ENCODE data around the gene SLC22A7.

Gene SLC22A7

DNA sequence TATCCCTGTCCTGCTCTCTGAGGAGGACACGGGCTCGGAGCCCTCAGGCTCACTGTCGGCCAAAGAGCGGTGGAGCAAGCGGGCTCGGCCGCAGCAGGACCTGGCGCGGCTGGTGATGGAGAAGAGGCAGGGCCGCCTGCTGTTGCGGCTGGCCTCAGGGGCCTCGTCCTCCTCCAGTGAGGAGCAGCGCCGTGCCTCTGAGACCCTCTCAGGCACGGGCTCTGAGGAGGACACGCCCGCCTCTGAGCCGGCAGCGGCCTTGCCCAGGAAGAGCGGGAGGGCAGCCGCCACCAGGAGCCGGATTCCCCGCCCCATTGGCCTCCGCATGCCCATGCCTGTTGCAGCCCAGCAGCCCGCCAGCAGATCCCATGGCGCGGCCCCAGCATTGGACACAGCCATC, 14.2 kb upstream of the SLC22A7 start:
- TF ChIP-seq, protein P1, sequence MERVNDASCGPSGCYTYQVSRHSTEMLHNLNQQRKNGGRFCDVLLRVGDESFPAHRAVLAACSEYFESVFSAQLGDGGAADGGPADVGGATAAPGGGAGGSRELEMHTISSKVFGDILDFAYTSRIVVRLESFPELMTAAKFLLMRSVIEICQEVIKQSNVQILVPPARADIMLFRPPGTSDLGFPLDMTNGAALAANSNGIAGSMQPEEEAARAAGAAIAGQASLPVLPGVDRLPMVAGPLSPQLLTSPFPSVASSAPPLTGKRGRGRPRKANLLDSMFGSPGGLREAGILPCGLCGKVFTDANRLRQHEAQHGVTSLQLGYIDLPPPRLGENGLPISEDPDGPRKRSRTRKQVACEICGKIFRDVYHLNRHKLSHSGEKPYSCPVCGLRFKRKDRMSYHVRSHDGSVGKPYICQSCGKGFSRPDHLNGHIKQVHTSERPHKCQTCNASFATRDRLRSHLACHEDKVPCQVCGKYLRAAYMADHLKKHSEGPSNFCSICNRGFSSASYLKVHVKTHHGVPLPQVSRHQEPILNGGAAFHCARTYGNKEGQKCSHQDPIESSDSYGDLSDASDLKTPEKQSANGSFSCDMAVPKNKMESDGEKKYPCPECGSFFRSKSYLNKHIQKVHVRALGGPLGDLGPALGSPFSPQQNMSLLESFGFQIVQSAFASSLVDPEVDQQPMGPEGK (CRISPR knock-in tag; IDR thresholded peaks at IDR 0.05; ENCODE audit: borderline replicate concordance) = no peak
- TF ChIP-seq SNAI2 (CRISPR knock-in tag; IDR thresholded peaks at IDR 0.05) (no peak), TCF4 (CRISPR knock-in tag; IDR thresholded peaks at IDR 0.05; ENCODE audit: borderline replicate concordance) (no peak), ZNF8 (CRISPR knock-in tag; IDR thresholded peaks at IDR 0.05) (no peak), ISL1 (CRISPR knock-in tag; IDR thresholded peaks at IDR 0.05) (no peak), OSR1 (CRISPR knock-in tag; IDR thresholded peaks at IDR 0.05) (no peak), RARB (CRISPR knock-in tag; IDR thresholded peaks at IDR 0.05) (no peak)
- TF ChIP-seq, protein P2, sequence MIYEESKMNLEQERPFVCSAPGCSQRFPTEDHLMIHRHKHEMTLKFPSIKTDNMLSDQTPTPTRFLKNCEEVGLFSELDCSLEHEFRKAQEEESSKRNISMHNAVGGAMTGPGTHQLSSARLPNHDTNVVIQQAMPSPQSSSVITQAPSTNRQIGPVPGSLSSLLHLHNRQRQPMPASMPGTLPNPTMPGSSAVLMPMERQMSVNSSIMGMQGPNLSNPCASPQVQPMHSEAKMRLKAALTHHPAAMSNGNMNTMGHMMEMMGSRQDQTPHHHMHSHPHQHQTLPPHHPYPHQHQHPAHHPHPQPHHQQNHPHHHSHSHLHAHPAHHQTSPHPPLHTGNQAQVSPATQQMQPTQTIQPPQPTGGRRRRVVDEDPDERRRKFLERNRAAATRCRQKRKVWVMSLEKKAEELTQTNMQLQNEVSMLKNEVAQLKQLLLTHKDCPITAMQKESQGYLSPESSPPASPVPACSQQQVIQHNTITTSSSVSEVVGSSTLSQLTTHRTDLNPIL (CRISPR knock-in tag; IDR thresholded peaks at IDR 0.05; ENCODE audit: low read depth) = no peak
- ATAC-seq = no peak

DNA sequence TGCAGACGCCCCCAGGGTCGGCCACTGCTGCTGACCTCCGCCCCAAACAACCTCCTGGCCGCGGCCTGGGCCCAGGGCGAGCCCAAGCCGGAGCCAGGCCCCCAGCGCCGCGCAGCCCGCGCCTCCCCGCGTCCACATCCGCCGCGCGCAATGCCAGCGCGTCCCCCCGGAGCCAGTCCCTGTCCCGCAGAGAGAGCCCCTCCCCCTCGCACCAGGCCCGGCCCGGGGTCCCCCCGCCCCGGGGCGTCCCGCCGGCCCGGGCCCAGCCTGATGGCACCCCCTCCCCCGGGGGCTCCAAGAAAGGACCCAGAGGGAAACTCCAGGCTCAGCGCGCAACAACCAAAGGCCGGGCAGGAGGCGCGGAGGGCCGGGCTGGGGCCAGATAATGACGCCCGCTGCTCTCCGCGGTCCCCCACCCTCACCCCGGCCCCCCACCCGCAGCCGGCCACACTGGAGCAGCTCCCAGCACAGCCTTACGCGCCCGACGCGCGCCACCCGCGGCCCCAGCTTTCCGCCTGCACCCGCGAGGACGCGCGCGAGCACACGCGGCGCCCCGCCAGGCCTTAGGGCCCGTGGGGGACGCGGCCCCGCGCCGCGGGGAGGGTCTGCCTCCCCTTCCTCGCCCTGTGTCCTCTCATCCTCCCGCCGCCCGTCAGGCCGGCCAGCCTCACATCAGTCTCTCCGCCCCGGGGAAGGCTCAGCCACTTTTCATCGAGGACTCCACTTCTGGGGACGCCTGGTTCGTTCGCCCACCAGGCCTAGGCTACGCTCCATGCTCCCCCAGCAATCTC, 12.9 kb upstream of the SLC22A7 start:
- no peak for TF ChIP-seq GLIS3 (CRISPR knock-in tag; IDR thresholded peaks at IDR 0.05)
- no peak for TF ChIP-seq ESRRG (CRISPR knock-in tag; IDR thresholded peaks at IDR 0.05)
- TF ChIP-seq, protein P3, sequence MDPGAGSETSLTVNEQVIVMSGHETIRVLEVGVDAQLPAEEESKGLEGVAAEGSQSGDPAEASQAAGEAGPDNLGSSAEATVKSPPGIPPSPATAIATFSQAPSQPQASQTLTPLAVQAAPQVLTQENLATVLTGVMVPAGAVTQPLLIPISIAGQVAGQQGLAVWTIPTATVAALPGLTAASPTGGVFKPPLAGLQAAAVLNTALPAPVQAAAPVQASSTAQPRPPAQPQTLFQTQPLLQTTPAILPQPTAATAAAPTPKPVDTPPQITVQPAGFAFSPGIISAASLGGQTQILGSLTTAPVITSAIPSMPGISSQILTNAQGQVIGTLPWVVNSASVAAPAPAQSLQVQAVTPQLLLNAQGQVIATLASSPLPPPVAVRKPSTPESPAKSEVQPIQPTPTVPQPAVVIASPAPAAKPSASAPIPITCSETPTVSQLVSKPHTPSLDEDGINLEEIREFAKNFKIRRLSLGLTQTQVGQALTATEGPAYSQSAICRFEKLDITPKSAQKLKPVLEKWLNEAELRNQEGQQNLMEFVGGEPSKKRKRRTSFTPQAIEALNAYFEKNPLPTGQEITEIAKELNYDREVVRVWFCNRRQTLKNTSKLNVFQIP (CRISPR knock-in tag; IDR thresholded peaks at IDR 0.05; ENCODE audit: borderline replicate concordance, low read depth) = no peak
- no peak for TF ChIP-seq BACH2 (CRISPR knock-in tag; IDR thresholded peaks at IDR 0.05; ENCODE audit: borderline replicate concordance)
- TF ChIP-seq ARNTL (CRISPR knock-in tag; IDR thresholded peaks at IDR 0.05; ENCODE audit: borderline replicate concordance, low read depth) = no peak
- TF ChIP-seq ZFP30 (CRISPR knock-in tag; IDR thresholded peaks at IDR 0.05) = no peak
- TF ChIP-seq TOX (CRISPR knock-in tag; IDR thresholded peaks at IDR 0.05; ENCODE audit: borderline replicate concordance) = no peak
- TF ChIP-seq, protein P4, sequence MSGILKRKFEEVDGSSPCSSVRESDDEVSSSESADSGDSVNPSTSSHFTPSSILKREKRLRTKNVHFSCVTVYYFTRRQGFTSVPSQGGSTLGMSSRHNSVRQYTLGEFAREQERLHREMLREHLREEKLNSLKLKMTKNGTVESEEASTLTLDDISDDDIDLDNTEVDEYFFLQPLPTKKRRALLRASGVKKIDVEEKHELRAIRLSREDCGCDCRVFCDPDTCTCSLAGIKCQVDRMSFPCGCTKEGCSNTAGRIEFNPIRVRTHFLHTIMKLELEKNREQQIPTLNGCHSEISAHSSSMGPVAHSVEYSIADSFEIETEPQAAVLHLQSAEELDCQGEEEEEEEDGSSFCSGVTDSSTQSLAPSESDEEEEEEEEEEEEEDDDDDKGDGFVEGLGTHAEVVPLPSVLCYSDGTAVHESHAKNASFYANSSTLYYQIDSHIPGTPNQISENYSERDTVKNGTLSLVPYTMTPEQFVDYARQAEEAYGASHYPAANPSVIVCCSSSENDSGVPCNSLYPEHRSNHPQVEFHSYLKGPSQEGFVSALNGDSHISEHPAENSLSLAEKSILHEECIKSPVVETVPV (CRISPR knock-in tag; IDR thresholded peaks at IDR 0.05) = no peak
- TF ChIP-seq CSDC2 (CRISPR knock-in tag; IDR thresholded peaks at IDR 0.05) = no peak
- no peak for TF ChIP-seq TCF4 (CRISPR knock-in tag; IDR thresholded peaks at IDR 0.05; ENCODE audit: borderline replicate concordance)
- TF ChIP-seq, protein P5, sequence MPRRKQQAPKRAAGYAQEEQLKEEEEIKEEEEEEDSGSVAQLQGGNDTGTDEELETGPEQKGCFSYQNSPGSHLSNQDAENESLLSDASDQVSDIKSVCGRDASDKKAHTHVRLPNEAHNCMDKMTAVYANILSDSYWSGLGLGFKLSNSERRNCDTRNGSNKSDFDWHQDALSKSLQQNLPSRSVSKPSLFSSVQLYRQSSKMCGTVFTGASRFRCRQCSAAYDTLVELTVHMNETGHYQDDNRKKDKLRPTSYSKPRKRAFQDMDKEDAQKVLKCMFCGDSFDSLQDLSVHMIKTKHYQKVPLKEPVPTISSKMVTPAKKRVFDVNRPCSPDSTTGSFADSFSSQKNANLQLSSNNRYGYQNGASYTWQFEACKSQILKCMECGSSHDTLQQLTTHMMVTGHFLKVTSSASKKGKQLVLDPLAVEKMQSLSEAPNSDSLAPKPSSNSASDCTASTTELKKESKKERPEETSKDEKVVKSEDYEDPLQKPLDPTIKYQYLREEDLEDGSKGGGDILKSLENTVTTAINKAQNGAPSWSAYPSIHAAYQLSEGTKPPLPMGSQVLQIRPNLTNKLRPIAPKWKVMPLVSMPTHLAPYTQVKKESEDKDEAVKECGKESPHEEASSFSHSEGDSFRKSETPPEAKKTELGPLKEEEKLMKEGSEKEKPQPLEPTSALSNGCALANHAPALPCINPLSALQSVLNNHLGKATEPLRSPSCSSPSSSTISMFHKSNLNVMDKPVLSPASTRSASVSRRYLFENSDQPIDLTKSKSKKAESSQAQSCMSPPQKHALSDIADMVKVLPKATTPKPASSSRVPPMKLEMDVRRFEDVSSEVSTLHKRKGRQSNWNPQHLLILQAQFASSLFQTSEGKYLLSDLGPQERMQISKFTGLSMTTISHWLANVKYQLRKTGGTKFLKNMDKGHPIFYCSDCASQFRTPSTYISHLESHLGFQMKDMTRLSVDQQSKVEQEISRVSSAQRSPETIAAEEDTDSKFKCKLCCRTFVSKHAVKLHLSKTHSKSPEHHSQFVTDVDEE (CRISPR knock-in tag; IDR thresholded peaks at IDR 0.05) = no peak
- TF ChIP-seq, protein P1 (CRISPR knock-in tag; IDR thresholded peaks at IDR 0.05; ENCODE audit: borderline replicate concordance) = no peak
- no peak for TF ChIP-seq OSR1 (CRISPR knock-in tag; IDR thresholded peaks at IDR 0.05)
- no peak for TF ChIP-seq ZC3H10 (CRISPR knock-in tag; IDR thresholded peaks at IDR 0.05)
- no peak for TF ChIP-seq SNAI2 (CRISPR knock-in tag; IDR thresholded peaks at IDR 0.05)
- TF ChIP-seq ZFP3 (CRISPR knock-in tag; IDR thresholded peaks at IDR 0.05) = no peak
- no peak for TF ChIP-seq RARB (CRISPR knock-in tag; IDR thresholded peaks at IDR 0.05)
- TF ChIP-seq, protein P2 (CRISPR knock-in tag; IDR thresholded peaks at IDR 0.05; ENCODE audit: low read depth) = no peak
- no peak for TF ChIP-seq PPARA (CRISPR knock-in tag; IDR thresholded peaks at IDR 0.05; ENCODE audit: borderline replicate concordance)
- TF ChIP-seq ZNF70 (CRISPR knock-in tag; IDR thresholded peaks at IDR 0.05) = no peak
- no peak for ATAC-seq

Data from SK-N-SH treated with all-trans-retinoic acid at 6 μM for 48 hours (cell line).